Germinal center (tissue), 1 donor: Measurements from ENCODE around the gene NHLRC1.

ENCODE experiments used
- DNase-seq: peaks from one replicate; pipeline ENCODE4 v3.0.0; 2012; ENCODE audit warnings: mixed read lengths, low spot score

The NHLRC1 gene

GRCh38 chr6:18081025-18081668 lies 41.3 kb downstream of the NHLRC1 start:
- no peak for DNase-seq

GRCh38 chr6:18080544-18080943 lies 41.9 kb downstream of the NHLRC1 start:
- DNase-seq, result no peak

GRCh38 chr6:18078866-18079265 lies 43.6 kb downstream of the NHLRC1 start:
- no peak for DNase-seq

- no peak for DNase-seq
Measured at GRCh38 chr6:18076231-18076630, 46.2 kb downstream of the NHLRC1 start.

- DNase-seq, result no peak
Measured at GRCh38 chr6:18072841-18073240, 49.6 kb downstream of the NHLRC1 start.

GRCh38 chr6:18070486-18070885 lies 52.0 kb downstream of the NHLRC1 start:
- no peak for DNase-seq
